ENCODE measurements around the gene COL10A1. TPM values are rescaled to one million over a fixed set of nuclear protein-coding genes. Genes with fewer than 3 reads are reported as not detected.

The COL10A1 gene
- total RNA-seq, 2 donors from 2014 or later, result not detected

GRCh38 chr6:116090251-116090650 is 35.7 kb downstream of the COL10A1 start:
- DNase-seq (ENCODE audit: low spot score), result no peak
- no peaks in the 10 kb centered on the region for H3K36me3 ChIP-seq
- no peak overlapping the region for H3K4me3 ChIP-seq
- H3K27me3 ChIP-seq (replicated peaks; ENCODE audit: insufficient read depth), result no peaks in the 10 kb centered on the region
- no peaks in the 10 kb centered on the region for H3K4me1 ChIP-seq (replicated peaks)
- no peak overlapping the region for H3K27ac ChIP-seq
- no peaks in the 10 kb centered on the region for H3K9me3 ChIP-seq
- TF ChIP-seq POLR2A (IDR thresholded peaks at IDR 0.05), result no peak
- TF ChIP-seq POLR2AphosphoS5 (IDR thresholded peaks at IDR 0.05), result no peak
- TF ChIP-seq CTCF (IDR thresholded peaks at IDR 0.05), result no peak
- WGBS, result 85% methylated on average over 2 of the region's 2 CpGs
- intact Hi-C loops (cut with DNase I), result no loop called here

GRCh38 chr6:116088946-116089345 is 37.0 kb downstream of the COL10A1 start:
- H3K9me3 ChIP-seq, result no peaks in the 10 kb centered on the region
- DNase-seq (ENCODE audit: low spot score), result no peak
- intact Hi-C loops (cut with DNase I), result no loop called here
- no peak overlapping the region for H3K27ac ChIP-seq
- H3K4me1 ChIP-seq (replicated peaks), result no peaks in the 10 kb centered on the region
- TF ChIP-seq POLR2A (IDR thresholded peaks at IDR 0.05), result no peak
- no peak for TF ChIP-seq POLR2AphosphoS5 (IDR thresholded peaks at IDR 0.05)
- no peak for TF ChIP-seq CTCF (IDR thresholded peaks at IDR 0.05)
- no peak overlapping the region for H3K4me3 ChIP-seq
- no peaks in the 10 kb centered on the region for H3K36me3 ChIP-seq
- no peaks in the 10 kb centered on the region for H3K27me3 ChIP-seq (replicated peaks; ENCODE audit: insufficient read depth)

- H3K4me3 ChIP-seq, result no peak overlapping the region
- TF ChIP-seq CTCF (IDR thresholded peaks at IDR 0.05), result no peak
- TF ChIP-seq POLR2AphosphoS5 (IDR thresholded peaks at IDR 0.05), result no peak
- TF ChIP-seq POLR2A (IDR thresholded peaks at IDR 0.05), result no peak
- no peak for DNase-seq (ENCODE audit: low spot score)
- no peak overlapping the region for H3K27ac ChIP-seq
- 57% methylated on average over 4 of the region's 4 CpGs for WGBS
- H3K4me1 ChIP-seq (replicated peaks), result no peaks in the 10 kb centered on the region
- H3K27me3 ChIP-seq (replicated peaks; ENCODE audit: insufficient read depth), result no peaks in the 10 kb centered on the region
- no peaks in the 10 kb centered on the region for H3K9me3 ChIP-seq
- no peaks in the 10 kb centered on the region for H3K36me3 ChIP-seq
- intact Hi-C loops (cut with DNase I), result no loop called here
Observed at GRCh38 chr6:116087437-116088027, 38.4 kb downstream of the COL10A1 start.

GRCh38 chr6:116084284-116084683 is 41.6 kb downstream of the COL10A1 start:
- intact Hi-C loops (cut with DNase I), result no loop called here
- Histone ChIP-seq H3K4me1 (replicated peaks) (no peaks in the 10 kb centered on the region), H3K4me3 (no peak overlapping the region), H3K27me3 (replicated peaks; ENCODE audit: insufficient read depth) (no peaks in the 10 kb centered on the region), H3K27ac (no peak overlapping the region), H3K36me3 (no peaks in the 10 kb centered on the region), H3K9me3 (no peaks in the 10 kb centered on the region)
- TF ChIP-seq CTCF (IDR thresholded peaks at IDR 0.05), result no peak
- TF ChIP-seq POLR2A (IDR thresholded peaks at IDR 0.05), result no peak
- no peak for TF ChIP-seq POLR2AphosphoS5 (IDR thresholded peaks at IDR 0.05)
- WGBS, result 91% methylated on average over 2 of the region's 2 CpGs
- no peak for DNase-seq (ENCODE audit: low spot score)

- no peak for DNase-seq (ENCODE audit: low spot score)
- Histone ChIP-seq H3K36me3 (no peaks in the 10 kb centered on the region), H3K27ac (no peak overlapping the region), H3K27me3 (replicated peaks; ENCODE audit: insufficient read depth) (no peaks in the 10 kb centered on the region), H3K4me1 (replicated peaks) (no peaks in the 10 kb centered on the region), H3K4me3 (no peak overlapping the region), H3K9me3 (no peaks in the 10 kb centered on the region)
- TF ChIP-seq CTCF (IDR thresholded peaks at IDR 0.05) (no peak), POLR2AphosphoS5 (IDR thresholded peaks at IDR 0.05) (no peak), POLR2A (IDR thresholded peaks at IDR 0.05) (no peak)
- 86% methylated on average over 5 of the region's 5 CpGs for WGBS
- intact Hi-C loops (cut with DNase I), result no loop called here
Observed at GRCh38 chr6:116083052-116083451, 42.9 kb downstream of the COL10A1 start.
